Measurements from ENCODE around the gene MED13L. TPM values are rescaled to one million over a fixed set of nuclear protein-coding genes. Genes with fewer than 3 reads are reported as not detected.

The MED13L gene
- total RNA-seq, 1 donor from 2014 or later = 49.0 TPM

GRCh38 chr12:116282371-116283286 lies 5.1 kb upstream of the MED13L start:
- intact Hi-C loops (cut with micrococcal nuclease) = loop anchor here (2.0 to 5.0 kb wide), 2 partner anchors 42 to 95 kb away; no protein-coding TSS in a partner anchor
- Mint-ChIP-seq H3K9me3 (no peaks in the 10 kb centered on the region), H3K36me3 (ENCODE audit: low read depth) (no peaks in the 10 kb centered on the region), H3K4me3 (ENCODE audit: low read depth) (peak overlapping the region; percentile 17), H3K4me1 (ENCODE audit: low read depth) (peaks cover 23% of the 10 kb centered on the region), H3K27ac (peak overlapping the region; percentile 62), H3K27me3 (ENCODE audit: low read depth) (peaks cover 9% of the 10 kb centered on the region)
- no peak for DNase-seq (ENCODE audit: low spot score)

DNA sequence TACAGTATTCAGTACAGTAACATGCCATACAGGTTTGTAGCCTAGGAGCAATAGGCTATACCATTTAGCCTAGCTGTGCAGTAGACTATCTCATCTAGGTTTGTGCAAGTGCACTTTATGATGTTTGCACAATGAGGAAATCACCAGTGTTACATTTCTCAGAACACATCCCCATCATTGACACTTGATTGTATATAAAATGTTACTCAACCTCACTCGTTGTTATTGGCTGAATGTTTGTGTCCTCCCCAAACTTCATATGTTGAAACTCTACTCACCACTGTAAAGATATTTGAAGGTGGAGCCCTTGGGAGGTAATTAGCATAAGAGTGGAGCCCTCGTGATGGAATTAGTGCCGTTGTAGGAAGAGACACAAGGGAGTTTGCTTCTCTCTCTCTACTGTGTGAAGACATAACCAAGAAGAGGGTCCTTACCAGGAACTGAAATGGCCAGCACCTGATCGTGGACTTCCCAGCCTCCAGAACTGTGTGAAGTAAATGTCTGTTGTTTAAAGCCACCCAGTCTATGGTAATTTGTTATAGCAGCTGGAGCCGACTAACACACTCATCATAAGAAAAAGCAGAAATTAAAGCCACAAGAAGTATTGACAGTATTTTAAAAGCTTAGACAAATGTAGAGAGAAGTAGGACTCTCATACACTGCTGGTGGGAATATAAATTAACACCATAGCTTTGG lies 3.2 kb upstream of the MED13L start:
- no peak overlapping the region for H3K4me3 Mint-ChIP-seq (ENCODE audit: low read depth)
- DNase-seq (ENCODE audit: low spot score) = no peak
- peaks cover 9% of the 10 kb centered on the region for H3K27me3 Mint-ChIP-seq (ENCODE audit: low read depth)
- H3K27ac Mint-ChIP-seq = no peak overlapping the region
- H3K4me1 Mint-ChIP-seq (ENCODE audit: low read depth) = peaks cover 27% of the 10 kb centered on the region
- H3K9me3 Mint-ChIP-seq = no peaks in the 10 kb centered on the region
- no peaks in the 10 kb centered on the region for H3K36me3 Mint-ChIP-seq (ENCODE audit: low read depth)
- intact Hi-C loops (cut with micrococcal nuclease) = loop anchor here (5.0 kb wide), 1 partner anchor 97 kb away; no protein-coding TSS in a partner anchor

- Mint-ChIP-seq H3K4me1 (ENCODE audit: low read depth) (peaks cover 46% of the 10 kb centered on the region), H3K27me3 (ENCODE audit: low read depth) (peaks cover 6% of the 10 kb centered on the region), H3K4me3 (ENCODE audit: low read depth) (peak overlapping the region; percentile 83), H3K27ac (no peak overlapping the region), H3K36me3 (ENCODE audit: low read depth) (no peaks in the 10 kb centered on the region), H3K9me3 (no peaks in the 10 kb centered on the region)
- DNase-seq (ENCODE audit: low spot score) = no peak
- intact Hi-C loops (cut with micrococcal nuclease) = loop anchor here (5.0 to 10.0 kb wide), 7 partner anchors 41 to 324 kb away; no protein-coding TSS in a partner anchor
Observed at GRCh38 chr12:116278667-116279066, 1.2 kb upstream of the MED13L start.

DNA sequence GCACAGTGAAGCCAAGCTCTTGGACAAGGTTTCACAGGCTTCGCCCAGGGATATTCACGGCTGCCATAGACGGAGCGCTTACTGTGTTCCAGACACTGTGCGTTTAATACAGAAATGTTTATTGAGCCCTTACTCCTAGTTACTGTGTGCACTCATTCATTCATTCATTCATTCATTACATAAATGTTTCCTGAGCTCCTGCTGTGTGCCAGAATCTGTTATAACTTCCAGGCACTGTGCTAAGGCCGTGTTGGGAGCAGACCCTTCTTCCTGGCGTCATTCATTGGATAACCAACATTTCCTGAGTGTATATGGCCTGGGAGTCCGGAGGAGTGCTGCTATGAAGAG lies 760 bp upstream of the MED13L start:
- no peaks in the 10 kb centered on the region for H3K9me3 Mint-ChIP-seq
- peaks cover 6% of the 10 kb centered on the region for H3K27me3 Mint-ChIP-seq (ENCODE audit: low read depth)
- H3K4me3 Mint-ChIP-seq (ENCODE audit: low read depth) = peak overlapping the region; percentile 83
- H3K27ac Mint-ChIP-seq = peak overlapping the region; percentile 80
- H3K36me3 Mint-ChIP-seq (ENCODE audit: low read depth) = no peaks in the 10 kb centered on the region
- H3K4me1 Mint-ChIP-seq (ENCODE audit: low read depth) = peaks cover 50% of the 10 kb centered on the region
- no peak for DNase-seq (ENCODE audit: low spot score)
- intact Hi-C loops (cut with micrococcal nuclease) = loop anchor here (5.0 to 10.0 kb wide), 7 partner anchors 41 to 324 kb away; no protein-coding TSS in a partner anchor

DNA sequence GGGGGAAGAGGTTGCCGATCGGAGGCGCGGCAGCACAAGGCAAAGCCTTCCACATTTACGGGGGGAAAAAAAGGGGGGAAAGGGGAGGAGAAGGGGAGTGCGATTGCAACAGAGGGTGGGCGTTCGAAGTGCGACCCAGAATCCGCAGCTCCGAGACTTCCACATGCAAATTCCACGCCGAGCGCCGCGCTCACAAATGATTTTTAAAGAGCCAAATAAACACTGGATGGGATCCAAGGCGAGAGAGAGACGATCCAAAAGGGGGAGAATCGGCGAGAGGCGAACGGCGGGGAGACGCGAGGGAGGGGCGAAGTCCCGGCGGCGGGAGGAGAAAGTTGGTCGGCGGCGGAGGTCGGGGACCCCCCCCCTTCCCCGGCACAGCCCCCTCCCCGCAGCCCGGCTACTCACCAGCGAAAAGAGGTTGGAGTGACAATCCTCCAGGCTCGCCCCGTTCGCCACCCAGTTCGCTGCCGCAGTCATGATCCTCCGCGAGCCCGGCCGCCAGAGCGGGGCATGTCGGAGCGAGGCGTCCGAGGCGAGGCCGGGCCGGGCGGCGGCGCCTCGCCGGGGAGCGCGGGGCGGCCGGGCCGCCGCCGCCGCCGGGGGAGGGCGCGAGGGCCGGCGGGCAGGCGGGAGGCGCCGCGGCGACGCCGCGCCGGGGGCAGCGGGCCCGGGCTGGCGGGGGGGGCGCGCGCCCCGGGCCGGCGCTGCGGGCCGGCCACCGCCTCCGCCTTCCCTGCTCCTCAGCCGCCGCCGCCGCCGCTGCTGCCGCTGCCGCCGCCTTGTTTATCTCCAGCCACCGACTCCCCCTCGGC lies 634 bp downstream of the MED13L start:
- peak overlapping the region; percentile 91 for H3K4me3 Mint-ChIP-seq (ENCODE audit: low read depth)
- H3K27ac Mint-ChIP-seq = peak overlapping the region; percentile 91
- DNase-seq (ENCODE audit: low spot score) = peak; percentile 69
- H3K36me3 Mint-ChIP-seq (ENCODE audit: low read depth) = no peaks in the 10 kb centered on the region
- H3K27me3 Mint-ChIP-seq (ENCODE audit: low read depth) = peaks cover 6% of the 10 kb centered on the region
- no peaks in the 10 kb centered on the region for H3K9me3 Mint-ChIP-seq
- H3K4me1 Mint-ChIP-seq (ENCODE audit: low read depth) = peaks cover 39% of the 10 kb centered on the region
- intact Hi-C loops (cut with micrococcal nuclease) = loop anchor here (2.0 to 10.0 kb wide), 8 partner anchors 40 to 325 kb away; partner anchors contain the start of gene MAP1LC3B2

- intact Hi-C loops (cut with micrococcal nuclease) = loop anchor here (5.0 to 10.0 kb wide), 7 partner anchors 37 to 328 kb away; no protein-coding TSS in a partner anchor
- no peaks in the 10 kb centered on the region for H3K9me3 Mint-ChIP-seq
- DNase-seq (ENCODE audit: low spot score) = no peak
- H3K36me3 Mint-ChIP-seq (ENCODE audit: low read depth) = no peaks in the 10 kb centered on the region
- H3K4me3 Mint-ChIP-seq (ENCODE audit: low read depth) = peak overlapping the region; percentile 19
- peaks cover 6% of the 10 kb centered on the region for H3K27me3 Mint-ChIP-seq (ENCODE audit: low read depth)
- no peak overlapping the region for H3K27ac Mint-ChIP-seq
- peaks cover 39% of the 10 kb centered on the region for H3K4me1 Mint-ChIP-seq (ENCODE audit: low read depth)
Observed at GRCh38 chr12:116274551-116275375, 2.7 kb downstream of the MED13L start.

DNA sequence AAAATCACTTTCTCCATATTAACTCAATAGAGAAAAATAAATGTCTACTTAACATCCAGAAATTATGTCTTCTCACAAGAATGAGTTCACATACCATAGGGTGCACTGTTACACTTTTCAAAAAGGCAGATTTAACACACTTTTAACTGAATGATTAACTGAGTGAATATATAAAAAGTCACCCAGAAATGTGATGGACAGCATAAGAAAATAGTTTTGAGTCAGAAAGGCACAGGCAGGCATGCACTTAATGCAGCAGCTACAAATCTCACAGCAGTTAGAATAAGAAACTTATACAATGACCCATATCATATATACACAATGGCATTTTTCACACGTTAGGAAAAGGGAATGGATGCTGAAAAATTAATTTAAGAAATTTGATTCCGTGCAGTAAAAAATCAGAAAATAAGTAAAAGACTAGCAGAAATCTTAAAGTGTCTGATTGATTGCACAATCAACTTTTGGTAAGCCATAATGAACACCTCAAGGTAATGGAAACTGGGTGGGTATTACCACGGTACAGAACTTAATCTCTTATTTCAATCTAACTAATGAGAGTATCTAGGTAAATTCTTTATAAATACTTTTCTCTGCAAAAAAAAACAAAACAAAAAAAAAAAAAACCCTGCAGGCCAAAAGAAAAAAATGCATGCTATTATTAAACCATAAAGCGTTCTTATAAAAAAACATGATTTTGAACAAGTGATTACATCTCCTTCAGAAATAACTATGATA lies 3.5 kb downstream of the MED13L start:
- intact Hi-C loops (cut with micrococcal nuclease) = loop anchor here (10.0 kb wide), 1 partner anchor 99 kb away; no protein-coding TSS in a partner anchor
- no peak overlapping the region for H3K4me3 Mint-ChIP-seq (ENCODE audit: low read depth)
- no peak for DNase-seq (ENCODE audit: low spot score)
- peaks cover 39% of the 10 kb centered on the region for H3K4me1 Mint-ChIP-seq (ENCODE audit: low read depth)
- peaks cover 6% of the 10 kb centered on the region for H3K27me3 Mint-ChIP-seq (ENCODE audit: low read depth)
- H3K27ac Mint-ChIP-seq = no peak overlapping the region
- no peaks in the 10 kb centered on the region for H3K36me3 Mint-ChIP-seq (ENCODE audit: low read depth)
- H3K9me3 Mint-ChIP-seq = no peaks in the 10 kb centered on the region

- intact Hi-C loops (cut with micrococcal nuclease) = no loop called here
- no peaks in the 10 kb centered on the region for H3K36me3 Mint-ChIP-seq (ENCODE audit: low read depth)
Observed at GRCh38 chr12:116267948-116268347, 9.5 kb downstream of the MED13L start.

DNA sequence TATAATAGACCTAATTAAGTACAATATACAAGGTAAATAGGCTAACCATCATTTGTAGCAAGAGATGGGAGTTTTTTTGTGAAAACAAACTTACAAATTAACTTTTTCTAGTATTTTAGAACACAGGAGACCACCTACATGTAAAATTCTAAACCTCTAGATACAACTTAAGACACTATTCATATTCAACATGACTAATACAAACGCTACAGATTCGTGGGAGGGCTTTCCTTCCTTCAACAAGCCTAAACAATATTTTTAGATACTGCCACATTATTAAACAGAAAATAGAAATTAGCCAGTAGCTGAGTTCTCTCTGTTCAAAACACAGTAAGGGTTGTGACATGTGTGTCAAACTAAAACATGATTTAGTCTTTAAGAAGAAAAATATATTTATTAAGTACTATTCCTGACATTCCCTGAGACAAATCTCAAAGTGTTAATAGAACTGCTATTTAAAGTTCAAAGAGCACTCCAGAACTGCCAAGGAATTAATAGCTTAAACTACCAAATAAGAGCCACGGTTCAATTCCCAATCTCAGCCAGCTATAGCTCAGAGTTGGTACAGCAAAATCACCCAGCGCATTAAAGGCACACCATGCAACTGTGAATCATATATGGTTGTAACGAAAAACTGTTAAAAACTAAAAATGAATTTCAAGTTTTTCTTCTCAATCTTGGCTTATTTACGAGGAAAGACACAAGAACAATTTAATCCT lies 10.7 kb downstream of the MED13L start:
- Mint-ChIP-seq H3K27me3 (ENCODE audit: low read depth) (no peaks in the 10 kb centered on the region), H3K4me3 (ENCODE audit: low read depth) (no peak overlapping the region), H3K4me1 (ENCODE audit: low read depth) (peaks cover 16% of the 10 kb centered on the region), H3K36me3 (ENCODE audit: low read depth) (no peaks in the 10 kb centered on the region), H3K9me3 (no peaks in the 10 kb centered on the region), H3K27ac (no peak overlapping the region)
- DNase-seq (ENCODE audit: low spot score) = no peak
- intact Hi-C loops (cut with micrococcal nuclease) = no loop called here

More at GRCh38 chr12:116267948-116268347, 9.5 kb downstream of the MED13L start:
- Mint-ChIP-seq H3K27ac (no peak overlapping the region), H3K4me1 (ENCODE audit: low read depth) (peaks cover 15% of the 10 kb centered on the region), H3K9me3 (no peaks in the 10 kb centered on the region), H3K27me3 (ENCODE audit: low read depth) (no peaks in the 10 kb centered on the region), H3K4me3 (ENCODE audit: low read depth) (no peak overlapping the region)
- no peak for DNase-seq (ENCODE audit: low spot score)

DNA sequence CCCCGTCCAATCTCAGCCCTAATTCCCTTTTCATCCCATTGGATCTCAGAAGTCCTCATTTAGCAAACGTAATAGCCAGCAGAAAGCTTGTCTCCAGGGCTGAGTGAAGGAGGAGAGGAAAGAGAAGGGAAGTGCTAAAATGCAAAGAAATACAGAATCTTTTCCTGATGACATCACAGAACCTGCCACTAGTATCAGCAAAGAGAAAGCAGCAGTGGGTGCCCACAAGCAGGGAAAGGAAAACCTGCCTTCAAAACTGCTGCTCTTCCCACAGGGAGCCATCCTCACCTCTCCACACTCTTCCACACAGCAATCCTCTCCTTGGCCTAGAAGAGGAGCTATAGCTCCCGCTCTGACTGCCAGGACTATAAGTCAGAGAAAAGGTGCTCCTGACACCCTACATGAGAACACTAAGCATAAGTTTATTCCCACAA lies 11.3 kb downstream of the MED13L start:
- DNase-seq (ENCODE audit: low spot score) = no peak
- Mint-ChIP-seq H3K27ac (no peak overlapping the region), H3K27me3 (ENCODE audit: low read depth) (no peaks in the 10 kb centered on the region), H3K4me1 (ENCODE audit: low read depth) (peaks cover 20% of the 10 kb centered on the region), H3K4me3 (ENCODE audit: low read depth) (no peak overlapping the region), H3K9me3 (no peaks in the 10 kb centered on the region), H3K36me3 (ENCODE audit: low read depth) (no peaks in the 10 kb centered on the region)
- intact Hi-C loops (cut with micrococcal nuclease) = no loop called here
